ENCODE measurements around the gene TOMM7.

The TOMM7 gene

DNA sequence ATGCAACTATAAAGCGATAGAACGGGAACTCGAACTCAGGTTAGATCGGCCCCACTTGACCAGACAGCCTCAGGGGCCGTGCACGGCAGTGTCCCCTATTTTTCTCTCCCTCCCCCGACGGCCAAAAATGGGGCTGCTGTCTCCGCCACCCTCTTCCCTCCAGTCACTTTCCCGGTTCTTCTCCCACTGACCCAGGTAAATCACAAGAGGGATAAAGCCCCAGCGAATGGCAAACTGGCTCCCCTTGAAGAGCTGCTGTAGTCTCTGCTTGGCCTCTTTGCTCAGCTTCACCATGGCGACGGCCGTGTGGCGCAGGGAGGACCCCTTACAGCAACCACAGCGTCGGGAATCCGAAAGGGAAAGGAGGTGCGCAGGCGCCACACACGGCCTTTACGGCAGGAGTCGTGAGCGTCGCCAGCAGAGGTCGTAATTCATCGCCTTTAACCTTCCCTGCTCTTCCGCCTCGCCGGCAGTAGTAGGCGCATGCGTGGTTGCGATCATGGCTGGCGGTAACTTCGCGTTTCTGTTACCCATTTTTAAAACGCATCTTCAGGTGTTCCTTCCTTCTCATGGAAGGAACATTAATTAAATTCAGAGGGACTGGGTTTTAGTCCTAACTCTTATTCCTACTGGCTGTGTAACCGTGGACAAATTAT lies at the start of gene TOMM7:
Gene TOMM7, minus strand, starts transcription at position 364 of the 656 bp plus-strand sequence. Its CDS starts 70 bp downstream, at position 294.
- DNase-seq (ENCODE audit: low read depth): peak; percentile 97

- no peak for DNase-seq (ENCODE audit: low read depth)
These were observed 49.6 kb upstream of the TOMM7 start for GRCh38 chr7:22872096-22872807.

DNA sequence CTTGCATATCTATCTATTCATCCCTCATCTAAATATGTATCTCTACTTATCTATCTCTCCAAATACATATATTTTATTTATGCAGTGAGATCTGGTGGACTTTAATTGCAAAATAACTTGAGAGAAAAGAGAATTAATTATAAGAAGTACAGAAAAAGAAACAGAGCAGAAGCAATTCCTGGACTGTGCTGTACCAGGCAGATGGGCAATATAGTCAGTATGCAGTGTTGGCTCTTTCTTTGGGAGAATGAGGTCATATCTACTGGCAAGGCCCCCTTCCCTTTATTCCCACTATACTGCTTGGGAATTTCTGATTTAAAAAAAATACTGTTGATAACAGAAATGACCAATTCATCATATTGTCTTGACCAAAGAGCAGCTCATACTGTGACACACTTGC lies 49.0 kb upstream of the TOMM7 start:
- DNase-seq (ENCODE audit: low read depth): no peak

DNA sequence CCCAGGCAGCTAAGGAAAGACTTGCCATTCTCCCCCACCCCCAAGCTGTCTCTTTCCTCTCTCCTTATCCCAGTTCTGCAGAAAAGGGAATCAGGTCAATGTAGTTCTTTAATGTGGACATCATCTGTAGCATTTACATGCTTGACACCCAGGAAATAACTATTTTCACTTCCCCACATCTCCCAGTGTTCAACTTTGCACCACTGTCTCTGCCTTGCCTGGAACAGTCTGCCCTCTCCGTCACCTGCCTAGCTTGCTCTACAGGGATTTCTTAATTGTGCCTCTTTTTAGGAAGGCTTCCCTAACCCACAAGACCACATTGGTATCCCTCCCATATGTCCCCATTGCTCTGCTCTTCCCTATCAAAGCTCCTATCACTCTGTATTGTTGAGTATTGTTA lies 45.9 kb upstream of the TOMM7 start:
- DNase-seq (ENCODE audit: low read depth): no peak

GRCh38 chr7:22867589-22867988 lies 44.9 kb upstream of the TOMM7 start:
- no peak for DNase-seq (ENCODE audit: low read depth)

DNA sequence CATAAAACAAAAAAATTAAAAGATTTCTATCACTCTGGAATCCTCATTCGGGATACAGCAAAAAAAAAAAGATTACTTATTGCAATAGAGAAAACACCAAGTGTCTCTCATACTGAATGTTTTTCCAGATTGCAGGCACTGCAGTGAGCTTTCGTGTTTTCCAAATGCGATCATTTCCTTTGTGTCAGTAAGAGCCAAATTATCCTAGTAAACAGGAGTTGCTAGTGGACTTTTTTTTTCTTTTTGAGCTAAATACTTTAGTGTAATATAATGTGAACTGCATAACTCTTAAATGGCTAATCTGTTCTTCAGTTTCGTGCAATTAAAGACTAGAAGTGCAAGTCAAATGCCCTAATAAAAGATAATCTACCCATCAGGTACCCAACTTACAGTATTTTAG lies 44.4 kb upstream of the TOMM7 start:
- no peak for DNase-seq (ENCODE audit: low read depth)

- no peak for DNase-seq (ENCODE audit: low read depth)
These were observed 42.9 kb upstream of the TOMM7 start for GRCh38 chr7:22865602-22865960.

- DNase-seq (ENCODE audit: low read depth): no peak
These were observed 42.4 kb upstream of the TOMM7 start for GRCh38 chr7:22864855-22865601.

GRCh38 chr7:22864301-22864700 lies 41.7 kb upstream of the TOMM7 start:
- DNase-seq (ENCODE audit: low read depth): no peak

GRCh38 chr7:22863156-22863899 lies 40.7 kb upstream of the TOMM7 start:
- no peak for DNase-seq (ENCODE audit: low read depth)

DNA sequence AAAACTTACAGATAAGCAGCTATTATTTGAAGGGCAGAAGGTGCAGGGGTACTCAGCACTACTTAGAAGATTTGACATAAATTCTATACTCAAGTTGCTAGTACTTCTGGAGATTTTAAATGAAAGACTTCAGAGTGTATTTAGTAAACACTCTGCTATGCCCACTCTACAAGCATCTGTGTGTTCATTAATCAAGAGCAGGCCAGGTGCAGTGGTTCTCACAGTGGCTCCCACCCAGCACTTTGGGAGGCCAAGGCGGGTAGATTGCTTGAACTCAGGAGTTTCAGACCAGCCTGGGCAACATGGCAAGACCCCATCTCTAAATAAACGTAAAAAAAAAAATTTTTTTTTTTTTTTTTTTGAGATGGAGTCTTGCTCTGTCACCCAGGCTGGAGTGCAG lies 38.9 kb upstream of the TOMM7 start:
- DNase-seq (ENCODE audit: low read depth): no peak

GRCh38 chr7:22860784-22861482 lies 38.3 kb upstream of the TOMM7 start:
- no peak for DNase-seq (ENCODE audit: low read depth)

- no peak for DNase-seq (ENCODE audit: low read depth)
These were observed 37.7 kb upstream of the TOMM7 start for GRCh38 chr7:22860337-22860736.

DNA sequence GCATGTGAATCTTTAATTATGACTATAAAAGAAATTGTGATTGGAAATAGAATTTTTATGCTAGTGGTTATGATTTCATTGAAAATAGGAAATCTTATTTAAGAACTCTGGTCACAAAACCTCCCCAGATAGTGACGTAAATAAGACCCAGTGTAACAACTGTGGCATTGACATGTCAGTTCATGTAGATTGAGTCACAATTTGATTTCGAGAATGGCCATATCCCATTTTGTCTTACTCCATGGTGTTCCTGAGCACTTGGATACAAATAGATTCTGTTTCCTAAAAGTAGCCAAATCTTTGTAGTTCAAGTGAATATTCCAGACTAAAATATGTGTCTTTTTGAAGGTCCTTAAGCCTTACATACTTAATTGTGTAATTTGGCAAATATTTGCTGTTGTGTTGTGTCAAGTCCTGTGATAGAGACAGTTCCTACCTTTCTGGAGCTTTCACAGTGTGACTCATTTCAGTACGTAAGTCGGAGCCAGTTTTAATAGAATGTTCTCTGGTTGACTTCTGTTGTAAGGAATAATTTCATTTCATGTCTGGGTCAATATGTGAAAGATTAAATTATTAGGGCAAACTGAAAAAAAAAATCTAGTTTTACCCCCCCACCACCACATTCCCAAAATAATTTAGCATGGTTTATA lies 37.1 kb upstream of the TOMM7 start:
- no peak for DNase-seq (ENCODE audit: low read depth)

- DNase-seq (ENCODE audit: low read depth): peak; percentile 100
These were observed 36.3 kb upstream of the TOMM7 start for GRCh38 chr7:22858640-22859561.

DNA sequence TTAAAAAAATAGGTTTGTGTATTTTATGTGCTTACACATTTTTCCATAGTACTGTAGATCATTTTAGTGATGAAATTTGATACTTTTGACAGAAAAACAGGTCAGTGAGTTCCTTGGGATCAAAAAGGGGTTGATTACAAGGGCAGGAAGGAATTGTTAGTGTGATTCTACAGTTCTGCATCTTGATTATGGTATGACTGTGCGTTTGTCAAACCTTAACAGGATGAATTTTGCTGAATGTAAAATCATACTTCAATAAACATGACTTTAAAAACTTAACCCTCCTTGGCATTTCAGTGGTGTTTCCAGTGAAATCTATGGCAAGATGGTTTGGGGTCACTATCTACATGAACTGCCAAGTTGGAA lies 35.6 kb upstream of the TOMM7 start:
- DNase-seq (ENCODE audit: low read depth): no peak

DNA sequence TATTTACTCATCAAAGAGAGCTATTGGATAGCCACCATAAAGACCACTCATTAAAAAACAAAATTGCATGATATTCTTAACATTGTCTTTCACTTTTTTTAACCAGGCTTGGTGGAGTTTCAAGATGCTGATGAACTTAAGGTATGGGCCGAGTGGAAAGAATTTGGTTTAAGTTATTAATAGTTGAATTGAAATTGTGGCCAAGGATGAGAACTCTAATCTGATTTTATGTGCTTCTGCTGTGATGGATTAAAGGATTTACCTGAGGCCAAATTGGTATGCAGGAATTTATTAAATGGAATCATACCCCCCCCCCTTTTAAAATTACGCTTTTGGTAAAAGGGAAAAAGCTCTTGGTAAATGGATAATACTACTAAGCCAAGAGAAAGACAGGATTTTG lies 33.8 kb upstream of the TOMM7 start:
- no peak for DNase-seq (ENCODE audit: low read depth)

- DNase-seq (ENCODE audit: low read depth): no peak
These were observed 32.4 kb upstream of the TOMM7 start for GRCh38 chr7:22855049-22855392.

DNA sequence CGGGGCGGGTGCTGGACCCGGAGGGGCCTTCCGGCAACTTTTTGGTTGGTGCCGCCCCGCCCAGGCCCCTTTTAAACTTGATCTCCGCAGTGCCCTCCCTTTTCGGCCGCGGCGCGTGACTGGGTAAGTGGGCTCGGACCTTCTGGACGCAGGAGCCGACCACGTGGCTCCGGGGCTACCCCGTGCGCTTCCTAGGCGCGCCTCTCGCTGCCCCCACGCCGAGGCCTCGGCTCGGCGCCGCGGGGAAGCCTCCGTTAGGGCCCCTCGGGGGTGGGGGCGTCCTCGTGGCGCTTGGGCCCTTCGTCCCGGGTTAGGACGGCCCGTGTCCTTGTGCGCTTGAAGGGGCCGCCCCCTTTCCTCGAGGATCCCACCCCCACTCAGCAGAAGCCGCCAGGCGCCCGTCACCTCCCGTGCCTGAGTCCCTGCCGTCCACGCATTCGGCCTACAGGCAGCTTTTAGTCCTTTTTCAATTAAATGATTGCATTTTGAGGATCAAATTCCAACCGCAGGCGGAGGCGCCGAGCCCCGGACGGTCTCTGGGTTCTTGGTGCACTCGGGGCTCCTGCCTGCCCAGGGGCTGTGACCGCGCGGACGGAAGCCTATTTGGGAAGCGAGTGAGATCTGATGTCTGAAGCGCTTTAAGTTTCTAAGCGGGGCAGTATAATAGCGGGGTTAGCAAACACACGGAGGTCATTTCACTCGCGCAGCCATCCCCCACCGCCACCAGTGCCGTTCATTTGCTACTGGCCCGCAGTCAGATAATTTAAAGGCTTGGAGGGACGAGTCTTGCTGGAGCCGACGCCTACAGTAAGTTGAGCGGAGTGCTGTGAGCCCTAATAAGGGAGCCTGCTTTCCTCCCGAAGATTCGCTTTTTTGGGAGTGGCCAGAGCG lies 31.8 kb upstream of the TOMM7 start:
- DNase-seq (ENCODE audit: low read depth): peak; percentile 84

Measured in HS-5 (cell line).